Superior temporal gyrus (tissue), 1 donor: ENCODE results near the gene NSMF.
"Not testable (repeated sequence)": the region's sequence is repeated elsewhere in the genome, so short reads cannot be mapped to it uniquely, and the experiment has no call there.

ENCODE experiments used
- DNase-seq: peaks from one replicate; pipeline ENCODE4 v3.0.0-alpha.2; 2016; ENCODE audit errors: extremely low spot score

NSMF gene

DNA sequence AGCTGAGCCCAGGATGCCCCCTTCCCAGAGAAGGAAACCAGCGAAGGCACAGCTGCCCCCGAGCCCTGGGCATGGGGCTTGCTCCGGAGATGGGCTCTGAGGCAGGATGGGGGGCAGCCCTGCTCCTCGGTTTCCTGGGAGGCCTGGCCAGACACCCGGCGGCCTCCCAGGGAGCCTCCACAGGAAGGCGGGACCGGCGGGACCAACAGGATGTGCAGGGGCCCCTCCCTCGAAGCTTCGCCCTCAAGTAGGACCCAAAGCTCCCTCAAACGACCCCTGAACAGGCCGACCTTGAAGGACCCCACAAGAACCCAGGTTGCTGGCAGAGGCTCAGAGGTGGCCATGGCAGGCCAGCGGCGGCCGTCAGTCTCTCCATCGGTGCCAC, 47.9 kb downstream of the NSMF start:
- no peak for DNase-seq

DNA sequence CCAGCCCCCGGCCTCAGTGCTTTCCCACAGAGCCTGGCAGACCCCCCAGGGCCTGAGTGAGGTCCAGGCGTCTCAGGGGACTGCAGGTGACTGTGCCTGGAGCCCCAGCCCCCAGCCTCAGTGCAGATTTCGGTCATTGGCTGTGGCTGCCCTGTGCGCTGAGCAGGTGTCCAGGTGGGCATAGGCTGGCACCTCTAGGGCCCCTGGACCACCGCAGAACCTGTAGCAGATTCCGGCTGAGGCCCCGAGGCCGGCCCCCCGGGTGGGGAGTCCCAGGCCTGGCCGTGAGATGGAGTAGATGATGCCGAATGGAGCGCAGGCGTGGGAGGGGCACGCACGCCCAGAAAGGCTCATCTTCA, 48.3 kb downstream of the NSMF start:
- no peak for DNase-seq

DNA sequence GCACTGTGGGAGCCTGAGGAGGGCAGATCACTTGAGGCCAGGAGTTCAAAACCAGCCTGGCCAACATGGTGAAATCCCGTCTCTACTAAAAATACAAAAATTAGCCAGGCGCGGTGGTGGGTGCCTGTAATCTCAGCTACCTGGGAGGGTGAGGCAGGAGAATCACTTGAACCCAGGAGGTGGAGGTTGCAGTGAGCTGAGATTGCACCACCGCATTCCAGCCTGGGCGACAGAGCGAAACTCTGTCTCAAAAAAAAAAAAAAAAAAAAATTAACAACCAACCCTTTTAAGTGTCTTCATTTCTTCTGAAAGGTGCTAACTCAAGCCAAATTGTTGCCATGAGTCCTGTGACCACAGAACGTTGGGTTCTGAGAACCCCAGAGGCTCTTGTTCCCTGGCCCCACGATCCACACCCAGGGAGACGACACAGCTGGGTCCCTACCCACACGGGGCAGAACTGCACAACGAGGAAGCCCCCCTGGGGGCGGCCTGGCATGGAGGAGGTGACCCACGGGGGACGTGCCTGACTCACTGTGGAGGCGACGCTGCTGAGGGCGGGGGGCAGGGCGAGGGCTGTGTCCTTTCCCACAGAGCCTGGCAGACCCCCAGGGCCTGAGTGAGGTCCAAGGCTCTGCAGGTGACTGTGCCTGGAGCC, 48.8 kb downstream of the NSMF start:
- not testable (repeated sequence) for DNase-seq

DNA sequence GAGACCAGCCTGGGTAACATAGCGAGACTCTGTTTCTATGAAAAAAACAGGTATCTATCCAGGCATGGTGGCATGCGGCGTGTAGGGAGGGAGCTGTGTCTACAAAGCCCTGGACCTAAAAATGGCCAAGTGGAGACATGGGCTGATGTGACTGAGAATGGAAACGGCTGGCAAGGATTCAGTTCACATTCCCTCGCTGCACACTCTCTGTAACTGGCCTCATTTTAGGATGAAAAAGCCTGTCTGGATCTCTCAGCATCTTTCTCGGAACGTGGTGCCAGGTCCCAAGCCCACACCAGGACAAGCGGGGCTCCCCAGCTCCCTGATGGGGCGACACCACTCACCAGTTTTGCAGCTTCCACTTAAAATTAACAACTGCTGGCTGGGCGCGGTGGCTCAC, 49.6 kb downstream of the NSMF start:
- peak; percentile 38 for DNase-seq

DNA sequence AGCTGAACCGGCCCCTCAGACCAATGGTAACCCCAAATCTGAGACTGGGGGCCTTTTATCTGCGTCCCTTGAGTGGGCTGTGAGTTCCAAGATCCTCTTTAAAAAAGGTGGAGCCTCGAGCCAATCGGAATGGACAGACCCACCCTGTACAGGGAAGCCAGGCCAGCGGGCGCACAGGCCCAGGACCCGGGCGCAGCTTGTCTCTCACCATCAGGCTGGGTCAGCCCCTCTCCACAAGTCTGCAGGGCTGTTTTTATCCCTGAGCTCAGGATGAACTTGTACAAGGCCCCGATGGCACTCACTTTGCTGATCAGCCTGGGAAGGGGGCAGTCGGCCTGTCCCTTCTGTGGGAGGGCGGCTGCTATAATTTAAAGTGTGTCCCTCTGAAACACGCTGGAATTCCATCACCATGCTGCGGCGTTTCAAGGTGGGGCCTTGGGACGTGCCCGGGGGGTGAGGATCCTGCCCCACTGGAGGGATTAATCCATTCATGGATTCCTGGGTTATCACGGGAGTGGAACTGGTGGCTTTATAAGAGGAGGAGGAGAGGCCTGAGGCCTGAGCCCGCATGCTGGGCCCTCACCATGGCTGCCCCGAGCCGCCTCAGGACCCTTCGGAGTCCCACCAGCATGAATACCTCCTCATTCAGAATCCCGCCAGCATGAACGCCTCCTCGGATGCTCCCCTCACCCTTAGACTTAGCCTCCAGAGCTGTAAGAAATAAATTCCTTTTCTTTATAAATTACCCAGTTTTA, 50.3 kb downstream of the NSMF start:
- no peak for DNase-seq

DNA sequence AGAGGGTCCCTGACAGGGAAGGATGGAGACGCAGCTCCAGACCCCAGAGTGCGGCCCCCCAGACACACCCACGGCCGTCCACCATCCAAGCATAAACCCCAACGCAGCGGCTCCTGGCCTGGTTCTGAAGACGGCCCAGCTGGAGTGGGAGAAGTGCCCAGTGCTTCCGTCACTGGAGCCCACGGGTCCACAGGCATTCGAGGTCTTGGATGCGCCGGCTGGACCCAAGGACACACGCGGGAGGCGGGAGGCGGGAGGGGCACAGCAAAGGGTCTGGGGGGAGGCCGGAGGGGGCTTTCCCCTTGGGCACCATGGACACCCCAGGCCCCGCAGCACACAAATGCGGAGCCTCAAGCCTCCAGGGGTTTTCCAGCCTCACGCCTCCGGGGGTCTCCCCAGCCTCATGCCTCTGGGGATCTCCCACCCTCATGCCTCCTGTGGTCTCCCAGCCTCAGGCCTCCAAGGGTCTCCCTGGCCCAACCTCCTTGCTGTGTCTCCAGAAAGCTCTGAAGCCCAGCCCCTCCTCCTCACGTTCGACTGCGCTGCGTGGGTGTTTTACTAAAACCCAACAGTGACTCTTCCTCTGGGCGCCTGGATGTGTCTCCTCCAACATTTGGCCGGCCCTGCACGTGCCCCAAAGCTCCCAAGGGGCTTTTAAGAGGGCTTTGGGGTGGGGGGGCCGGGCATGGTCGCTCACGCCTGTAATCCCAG, 51.4 kb downstream of the NSMF start:
- no peak for DNase-seq

DNA sequence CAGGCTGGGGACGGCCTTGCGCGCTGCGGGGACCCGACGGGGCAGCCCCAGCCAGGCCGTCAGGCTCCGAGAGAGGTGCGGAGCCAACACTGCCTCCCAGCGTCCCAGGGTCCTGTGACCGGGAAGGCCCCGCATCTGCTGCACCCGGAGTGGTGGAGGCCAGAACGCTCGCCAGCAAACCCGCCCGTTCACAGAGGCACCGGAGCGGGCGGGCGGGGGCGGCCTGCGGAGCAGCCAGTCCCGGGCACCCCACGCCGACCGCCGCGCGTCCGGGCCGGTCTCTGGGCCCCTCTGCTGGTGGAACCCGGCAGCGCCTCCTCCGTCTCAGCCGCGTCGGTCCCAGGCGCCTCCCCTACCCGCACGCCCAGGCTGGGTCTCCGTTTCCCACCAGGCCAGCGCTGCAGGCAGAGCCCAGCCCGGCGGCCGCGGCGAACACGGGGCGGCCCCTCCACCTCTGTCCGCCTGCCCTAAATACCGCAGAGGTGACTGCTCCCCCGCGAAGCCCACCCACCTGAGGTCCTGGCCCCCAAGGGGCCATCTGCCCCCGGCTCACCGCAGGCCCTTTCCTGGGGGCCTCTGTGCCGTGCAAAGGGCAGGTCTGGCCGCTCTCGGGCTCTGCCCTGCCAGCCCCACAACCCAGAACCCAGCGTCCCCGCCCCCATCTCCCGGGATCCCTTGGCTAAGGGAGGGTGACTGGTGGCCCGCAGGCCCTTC, 52.1 kb downstream of the NSMF start:
- DNase-seq: peak; percentile 63

DNA sequence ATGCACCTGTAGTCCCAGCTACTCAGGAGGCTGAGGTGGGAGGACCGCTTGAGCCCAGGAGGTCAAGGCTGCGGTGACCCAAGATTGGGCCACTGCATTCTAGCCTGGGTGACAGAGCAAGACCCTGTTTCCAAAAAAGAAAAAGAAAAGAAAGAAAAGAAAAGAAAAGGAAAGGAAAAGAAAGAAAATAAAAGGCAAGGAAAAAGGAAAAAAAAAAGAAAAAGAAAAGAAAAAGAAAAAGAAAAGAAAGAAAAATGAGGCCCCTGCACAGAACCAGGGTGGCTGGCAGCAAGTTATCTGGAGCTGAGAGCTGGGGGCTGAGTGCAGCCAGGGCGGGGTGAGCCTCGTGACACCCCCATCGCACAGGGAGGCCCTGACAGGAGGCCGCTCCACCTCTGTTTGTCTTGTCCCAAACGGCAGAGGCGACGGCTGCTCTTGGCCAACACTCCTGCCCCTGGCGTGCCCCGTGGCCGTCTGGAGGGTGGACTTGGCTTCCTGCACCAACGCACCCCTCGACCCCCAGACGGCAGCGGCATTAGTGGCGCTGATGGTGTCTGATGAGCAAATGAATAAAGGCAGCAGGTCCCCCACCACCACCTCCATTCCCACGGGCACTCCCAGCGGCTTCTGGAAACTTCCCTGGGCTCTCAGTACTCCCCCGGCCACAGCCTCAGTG, 52.9 kb downstream of the NSMF start:
- DNase-seq: no peak

DNA sequence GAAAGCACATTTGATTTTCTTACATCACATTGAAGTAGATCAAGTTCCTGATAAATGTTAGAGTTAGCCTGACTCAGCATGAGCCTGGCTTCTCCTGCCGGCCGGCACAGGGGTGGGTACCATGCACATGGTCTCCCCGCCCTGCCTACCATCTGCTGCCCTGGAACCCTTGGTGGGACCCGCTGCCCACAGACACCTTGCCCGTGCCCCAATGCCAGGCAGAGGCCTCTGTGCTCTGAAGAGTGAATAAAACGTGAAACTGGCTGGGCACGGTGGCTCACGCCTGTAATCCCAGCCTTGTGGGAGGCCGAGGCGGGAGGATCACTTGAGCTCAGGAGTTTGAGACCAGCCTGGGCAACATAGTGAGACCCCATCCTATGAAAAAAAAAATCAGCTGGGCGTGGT, 53.5 kb downstream of the NSMF start:
- DNase-seq: no peak

DNA sequence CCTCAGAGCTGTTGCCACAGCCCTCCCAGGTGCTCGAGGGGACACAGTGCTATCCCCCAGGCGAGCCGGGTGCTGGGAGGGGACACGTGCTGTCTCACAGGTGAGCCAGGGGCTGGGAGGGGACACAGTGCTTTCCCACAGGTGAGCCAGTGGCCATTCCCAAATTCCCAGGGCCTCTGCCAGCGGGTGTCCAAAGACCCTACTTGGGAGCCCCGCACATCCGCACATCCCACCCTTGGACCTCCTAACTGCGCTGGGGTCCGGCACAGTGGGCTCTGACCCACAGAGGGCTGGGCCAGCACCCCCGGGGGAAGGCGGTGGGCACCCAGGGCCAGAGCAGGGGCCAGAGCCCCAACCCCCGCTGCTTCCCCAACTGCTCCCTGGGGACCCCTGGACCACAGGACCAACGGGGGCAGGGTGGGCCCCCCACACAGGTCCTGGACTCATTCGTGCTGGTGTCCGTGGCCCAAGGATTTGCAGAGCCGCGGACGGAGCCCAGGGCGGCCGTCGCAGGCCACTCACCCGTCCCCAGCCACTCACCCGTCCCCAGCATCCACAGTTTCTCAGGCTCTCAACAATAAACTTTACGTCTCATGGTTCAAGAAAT, 54.1 kb downstream of the NSMF start:
- no peak for DNase-seq

DNA sequence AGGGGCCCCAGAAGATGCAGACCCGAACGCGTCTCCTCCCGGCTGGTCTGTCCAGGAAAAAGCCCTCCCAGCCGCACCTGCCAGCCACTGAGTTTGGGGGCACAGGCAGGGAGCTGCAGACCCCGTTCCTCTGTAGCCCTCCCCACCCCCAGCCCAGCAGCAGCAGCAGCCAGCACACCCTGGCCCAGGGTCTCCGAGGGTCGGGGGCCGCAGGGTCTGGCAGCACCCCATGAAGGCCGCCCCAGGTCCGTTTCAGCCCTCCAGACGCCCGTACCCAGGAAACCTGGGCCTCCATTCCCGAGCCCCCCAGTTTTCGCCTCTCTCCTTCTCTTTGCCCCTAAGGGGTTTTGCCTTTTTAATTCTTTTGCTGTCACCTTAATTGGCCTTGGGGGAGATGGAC, 55.9 kb downstream of the NSMF start:
- no peak for DNase-seq

DNA sequence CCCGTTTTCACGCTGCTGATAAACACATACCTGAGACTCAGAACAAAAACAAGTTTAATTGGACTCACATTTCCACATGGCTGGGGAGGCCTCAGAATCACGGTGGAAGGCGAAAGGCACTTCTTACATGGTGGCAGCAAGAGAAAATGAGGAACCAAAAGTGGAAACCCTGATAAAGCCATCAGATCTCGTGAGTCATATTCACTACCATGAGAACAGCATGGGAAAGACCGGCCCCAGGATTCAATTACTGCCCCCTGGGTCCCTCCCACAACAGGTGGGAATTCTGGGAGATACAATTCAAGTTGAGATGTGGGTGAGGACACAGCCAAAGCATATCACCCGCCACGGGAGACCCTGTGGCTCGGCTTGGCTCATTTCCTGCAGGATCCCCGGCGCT, 56.4 kb downstream of the NSMF start:
- DNase-seq: no peak

DNA sequence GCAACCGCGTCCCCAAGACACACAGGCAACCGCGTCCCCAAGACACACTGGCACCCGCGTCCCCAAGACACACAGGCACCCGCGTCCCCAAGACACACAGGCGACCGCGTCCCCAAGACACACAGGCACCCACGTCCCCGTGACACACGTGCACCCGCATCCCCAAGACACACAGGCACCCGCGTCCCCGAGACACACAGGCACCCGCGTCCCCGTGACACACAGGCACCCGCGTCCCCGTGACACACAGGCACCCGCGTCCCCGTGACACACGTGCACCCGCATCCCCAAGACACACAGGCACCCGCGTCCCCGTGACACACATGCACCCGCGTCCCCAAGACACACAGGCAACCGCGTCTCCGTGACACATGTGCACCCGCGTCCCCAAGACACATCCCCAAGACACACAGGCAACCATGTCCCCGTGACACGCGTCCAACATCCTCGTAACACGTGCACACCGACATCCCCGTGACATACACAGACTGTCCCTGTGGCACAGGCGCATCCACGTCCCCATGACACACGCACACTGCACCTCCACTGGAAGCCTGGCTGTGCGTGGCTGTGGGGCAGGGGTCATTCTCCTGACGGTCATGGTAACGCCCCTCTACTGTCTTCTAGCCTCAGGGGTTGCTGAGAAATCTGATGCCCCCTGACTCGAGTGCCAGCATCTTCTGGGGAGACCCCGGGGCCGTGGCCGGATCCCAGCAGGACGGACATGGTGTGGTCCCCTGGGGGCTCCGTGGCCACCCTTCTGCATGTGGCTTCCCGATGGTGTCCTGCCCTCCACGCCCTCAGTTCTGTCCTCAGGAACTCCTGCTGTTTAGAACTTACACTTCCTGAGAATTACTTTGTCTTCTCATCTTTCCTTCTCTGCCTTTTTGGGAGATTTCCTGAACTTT, 60.3 kb downstream of the NSMF start:
- no peak for DNase-seq

DNA sequence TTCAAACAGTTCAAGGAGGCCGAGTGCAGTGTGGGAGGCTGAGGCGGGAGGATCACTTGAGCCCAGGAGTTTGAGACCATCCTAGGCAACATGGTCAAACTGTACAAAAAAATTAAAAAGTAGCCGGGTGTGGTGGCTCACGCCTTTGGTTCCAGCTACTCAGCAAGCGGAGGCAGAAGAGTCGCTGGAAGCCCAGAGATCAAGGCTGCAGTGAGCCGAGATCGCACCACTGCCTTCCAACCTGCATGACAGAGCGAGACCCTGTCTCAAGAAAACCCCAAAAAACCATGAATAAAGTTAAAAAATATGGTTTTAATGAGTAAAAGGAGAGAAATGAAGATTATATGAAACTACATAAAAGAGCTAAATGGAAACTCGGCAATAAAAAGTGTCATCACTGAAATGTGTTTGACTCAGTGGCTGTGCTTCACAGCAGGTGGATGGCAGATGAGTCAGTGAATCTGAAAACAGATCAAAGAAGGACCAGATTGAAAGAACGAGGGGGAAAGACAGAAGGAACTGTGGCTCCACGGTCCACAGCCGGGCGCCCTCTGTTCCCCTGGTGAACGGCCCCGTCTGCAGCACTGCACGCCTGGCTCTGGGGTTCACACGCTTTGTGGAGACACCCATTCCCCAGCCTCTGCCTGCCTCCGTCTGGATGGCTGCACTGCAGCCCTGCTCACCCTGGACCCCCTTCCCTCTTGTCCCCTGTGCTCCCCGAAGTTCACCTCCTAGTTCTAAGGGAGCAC, 61.3 kb downstream of the NSMF start:
- DNase-seq: no peak
